Calu3 (cell line): ENCODE measurements around the gene TAGAP. TPM values are rescaled to one million over a fixed set of nuclear protein-coding genes. Genes with fewer than 3 reads are reported as not detected.
A peak's percentile ranks its signal among the peaks of the same experiment; 100 is the strongest.

Source experiments
- Bru-seq: library from RNA; stranded (reverse); fragments of 400-500 nt; gene quantifications from one replicate; lab custom pipeline; 2021; lab: Mats Ljungman, UMichigan
- BruChase-seq, 2 experiments: library from RNA; stranded (reverse); fragments of 400-500 nt; gene quantifications; one replicate each; lab custom pipeline; 2021; lab: Mats Ljungman, UMichigan
- BruUV-seq: library from RNA; stranded (reverse); fragments of 400-500 nt; replicated peaks from 2 replicates; lab custom pipeline; 2021; lab: Mats Ljungman, UMichigan
- CTCF ChIA-PET: fragments of 300-600 bp; sonication (Branson Sonifier 250); formaldehyde crosslinking; loops from one replicate; lab custom pipeline; 2022; ENCODE audit warnings: antibody characterized with exemption; lab: Charles Lee
- DNase-seq: peaks from one replicate; pipeline ENCODE4 v3.0.0; 2022
- H3K27ac Mint-ChIP-seq: one replicate; pipeline ENCODE4 v1.8.0; 2022; ENCODE audit warnings: mixed read lengths; ENCODE audit not compliant: unreplicated experiment
- H3K27me3 Mint-ChIP-seq: one replicate; pipeline ENCODE4 v1.8.0; 2022; ENCODE audit warnings: mixed read lengths; ENCODE audit not compliant: unreplicated experiment
- H3K36me3 Mint-ChIP-seq: one replicate; pipeline ENCODE4 v1.8.0; 2022; ENCODE audit warnings: mild to moderate bottlenecking, moderate library complexity, mixed read lengths; ENCODE audit not compliant: insufficient read depth, unreplicated experiment
- H3K4me1 Mint-ChIP-seq: one replicate; pipeline ENCODE4 v1.8.0; 2022; ENCODE audit warnings: mild to moderate bottlenecking, low read depth, mixed read lengths; ENCODE audit not compliant: unreplicated experiment
- H3K4me3 Mint-ChIP-seq: one replicate; pipeline ENCODE4 v1.8.0; 2022; ENCODE audit warnings: mild to moderate bottlenecking, low read depth, moderate library complexity, mixed read lengths; ENCODE audit not compliant: unreplicated experiment
- H3K9me3 Mint-ChIP-seq: one replicate; pipeline ENCODE4 v1.8.0; 2022; ENCODE audit warnings: low read depth, mixed read lengths; ENCODE audit not compliant: unreplicated experiment
- CTCF ChIP-seq: fragments of 200-600 bp; IDR thresholded peaks from one replicate; pipeline ENCODE4 v1.8.0; 2022; ENCODE audit warnings: antibody characterized with exemption; ENCODE audit not compliant: unreplicated experiment
- intact Hi-C: fragments of 100-400 bp; cut with micrococcal nuclease; formaldehyde crosslinking; loops from one replicate; pipeline ENCODE4 v1.10.0; 2022; ENCODE audit not compliant: unreplicated experiment
- long read RNA-seq: library from polyadenylated mRNA; stranded (forward); transcript quantifications from one replicate; pipeline ENCODE4 v2.0.0, GENCODE V29; 2022
- total RNA-seq: library from RNA; stranded (reverse); gene quantifications from 2 replicates; pipeline ENCODE4 v1.2.3, GENCODE V29; 2022

The TAGAP gene
- total RNA-seq = 0.17 and 0.64 TPM in 2 replicates
- Bru-seq, nascent RNA = percentile 27 among the genes with signal in this experiment
- BruChase-seq, experiment 1, labeled RNA remaining after a 6-hour chase = percentile 12 among the genes with signal in this experiment
- percentile 20 among the genes with signal in this experiment for BruChase-seq, experiment 2, labeled RNA remaining after a 2-hour chase
- long read RNA-seq = 0 reads

GRCh38 chr6:159044899-159045727 lies at the start of gene TAGAP:
Gene TAGAP, minus strand, starts transcription at chr6:159044991. Its CDS starts 845 bp downstream, at chr6:159044146.
- Mint-ChIP-seq H3K27me3 (peaks cover 23% of the 10 kb centered on the region), H3K36me3 (peaks cover 4% of the 10 kb centered on the region), H3K27ac (no peak within 1 kb of the TSS), H3K9me3 (no peaks in the 10 kb centered on the region), H3K4me1 (peaks cover 23% of the 10 kb centered on the region), H3K4me3 (no peak within 1 kb of the TSS)
- intact Hi-C loops = no loop called here
- no peak for TF ChIP-seq CTCF
- BruUV-seq = no TSS peak
- DNase-seq = peak; percentile 32
- CTCF ChIA-PET = interaction anchor here (0.6 to 1.4 kb wide), 6 partner anchors 36 to 543 kb away, joined by 3 to 8 read pairs (median 4); no protein-coding TSS in a partner anchor

GRCh38 chr6:159093609-159094443 lies 49.0 kb upstream of the TAGAP start:
- no peak for DNase-seq
- no peak overlapping the region for H3K4me3 Mint-ChIP-seq
- no peaks in the 10 kb centered on the region for H3K36me3 Mint-ChIP-seq
- no TSS peak for BruUV-seq
- no peaks in the 10 kb centered on the region for H3K4me1 Mint-ChIP-seq
- CTCF ChIA-PET = interaction anchor here (0.7 to 0.9 kb wide), 2 partner anchors 13 to 462 kb away, joined by 4 to 7 read pairs; no protein-coding TSS in a partner anchor
- no peaks in the 10 kb centered on the region for H3K9me3 Mint-ChIP-seq
- intact Hi-C loops = no loop called here
- no peak overlapping the region for H3K27ac Mint-ChIP-seq
- TF ChIP-seq CTCF = no peak
- H3K27me3 Mint-ChIP-seq = peaks cover 30% of the 10 kb centered on the region

GRCh38 chr6:159092631-159093030 lies 47.8 kb upstream of the TAGAP start:
- DNase-seq = no peak
- TF ChIP-seq CTCF = no peak
- H3K27me3 Mint-ChIP-seq = peaks cover 30% of the 10 kb centered on the region
- no TSS peak for BruUV-seq
- H3K36me3 Mint-ChIP-seq = no peaks in the 10 kb centered on the region
- no peak overlapping the region for H3K4me3 Mint-ChIP-seq
- H3K27ac Mint-ChIP-seq = no peak overlapping the region
- no peaks in the 10 kb centered on the region for H3K9me3 Mint-ChIP-seq
- CTCF ChIA-PET = no interaction called here
- no peaks in the 10 kb centered on the region for H3K4me1 Mint-ChIP-seq
- intact Hi-C loops = no loop called here
